PC-3 (cell line): ENCODE data around the gene CA5A.

Experiments
- EZH2 ChIP-seq: fragments of 300-600 bp; sonication (generic); IDR thresholded peaks from one replicate; pipeline ENCODE4 v1.6.1; 2017; ENCODE audit warnings: antibody characterized with exemption, mild to moderate bottlenecking, low read length; ENCODE audit not compliant: unreplicated experiment
- EZH2phosphoT487 ChIP-seq: fragments of 300-600 bp; sonication (generic); IDR thresholded peaks from 2 replicates; pipeline ENCODE4 v1.6.1; 2018; ENCODE audit warnings: mild to moderate bottlenecking, antibody characterized with exemption, low read length, borderline replicate concordance
- TF ChIP-seq, protein P1 (sequence below): fragments of 300-600 bp; sonication (generic); conservative IDR thresholded peaks from 2 replicates; pipeline ENCODE4 v1.5.1; 2017; ENCODE audit warnings: antibody characterized with exemption, low read depth, mild to moderate bottlenecking, low read length

DNA sequence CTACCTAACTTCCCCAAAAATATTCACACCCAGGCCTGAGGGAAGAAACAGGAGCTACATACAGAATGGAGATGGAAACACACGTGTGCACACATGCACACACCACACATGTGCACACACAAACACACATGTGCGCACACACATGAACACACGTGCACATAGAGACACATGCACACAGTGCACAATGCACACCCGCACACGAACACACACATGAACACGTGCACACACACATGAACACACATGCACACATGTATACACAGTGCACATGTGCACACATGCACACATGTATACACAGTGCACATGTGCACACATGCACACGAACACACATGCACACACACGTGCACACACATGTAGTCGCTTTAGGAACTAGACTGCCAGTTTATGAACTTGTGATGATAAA is 18.8 kb downstream of the CA5A start:
- TF ChIP-seq, protein P1, sequence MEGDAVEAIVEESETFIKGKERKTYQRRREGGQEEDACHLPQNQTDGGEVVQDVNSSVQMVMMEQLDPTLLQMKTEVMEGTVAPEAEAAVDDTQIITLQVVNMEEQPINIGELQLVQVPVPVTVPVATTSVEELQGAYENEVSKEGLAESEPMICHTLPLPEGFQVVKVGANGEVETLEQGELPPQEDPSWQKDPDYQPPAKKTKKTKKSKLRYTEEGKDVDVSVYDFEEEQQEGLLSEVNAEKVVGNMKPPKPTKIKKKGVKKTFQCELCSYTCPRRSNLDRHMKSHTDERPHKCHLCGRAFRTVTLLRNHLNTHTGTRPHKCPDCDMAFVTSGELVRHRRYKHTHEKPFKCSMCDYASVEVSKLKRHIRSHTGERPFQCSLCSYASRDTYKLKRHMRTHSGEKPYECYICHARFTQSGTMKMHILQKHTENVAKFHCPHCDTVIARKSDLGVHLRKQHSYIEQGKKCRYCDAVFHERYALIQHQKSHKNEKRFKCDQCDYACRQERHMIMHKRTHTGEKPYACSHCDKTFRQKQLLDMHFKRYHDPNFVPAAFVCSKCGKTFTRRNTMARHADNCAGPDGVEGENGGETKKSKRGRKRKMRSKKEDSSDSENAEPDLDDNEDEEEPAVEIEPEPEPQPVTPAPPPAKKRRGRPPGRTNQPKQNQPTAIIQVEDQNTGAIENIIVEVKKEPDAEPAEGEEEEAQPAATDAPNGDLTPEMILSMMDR, result no peak
- no peak for TF ChIP-seq EZH2phosphoT487
- no peak for TF ChIP-seq EZH2
